HFFc6 (cell line): ENCODE measurements around the gene PTPN4. TPM values are rescaled to one million over a fixed set of nuclear protein-coding genes. Genes with fewer than 3 reads are reported as not detected.

Source experiments
- DNase-seq: peaks from one replicate; pipeline ENCODE4 v3.0.0-alpha.2; 2018
- H3K27ac Mint-ChIP-seq: 2 replicates; pipeline ENCODE4 v1.8.0; 2020; ENCODE audit warnings: mild to moderate bottlenecking, mixed read lengths
- H3K27me3 Mint-ChIP-seq: 2 replicates; pipeline ENCODE4 v1.8.0; 2021; ENCODE audit warnings: mild to moderate bottlenecking, moderate library complexity, mixed read lengths; ENCODE audit not compliant: insufficient read depth
- H3K36me3 Mint-ChIP-seq: 2 replicates; pipeline ENCODE4 v1.8.0; 2021; ENCODE audit warnings: low read depth, mixed read lengths
- H3K4me1 Mint-ChIP-seq: 2 replicates; pipeline ENCODE4 v1.8.0; 2020; ENCODE audit warnings: low read depth, mixed read lengths
- H3K4me3 Mint-ChIP-seq: 2 replicates; pipeline ENCODE4 v1.8.0; 2020; ENCODE audit warnings: mild to moderate bottlenecking, moderate library complexity, mixed read lengths
- H3K9me3 Mint-ChIP-seq: 2 replicates; pipeline ENCODE4 v1.8.0; 2020; ENCODE audit warnings: mild to moderate bottlenecking, mixed read lengths
- total RNA-seq, 6 experiments: library from RNA; stranded (reverse); fragmentation: NEBNext Ultra II Directional; extraction: Animal tissue kit (Norgen Biotek cat#: 25700); gene quantifications; 2 replicates in 1 of 6; 3 replicates in 5 of 6; pipeline ENCODE4 v1.2.3, GENCODE V29; 2021
- TF ChIP-seq, protein P1 (sequence below): fragments of 200-600 bp; sonication (generic); IDR thresholded peaks from 2 replicates; pipeline ENCODE4 v1.5.0; 2021; ENCODE audit warnings: antibody characterized with exemption, mild to moderate bottlenecking

PTPN4 gene
- total RNA-seq, 6 experiments from 2014 or later = 12.0 to 20.3 (median 14.8) TPM

DNA sequence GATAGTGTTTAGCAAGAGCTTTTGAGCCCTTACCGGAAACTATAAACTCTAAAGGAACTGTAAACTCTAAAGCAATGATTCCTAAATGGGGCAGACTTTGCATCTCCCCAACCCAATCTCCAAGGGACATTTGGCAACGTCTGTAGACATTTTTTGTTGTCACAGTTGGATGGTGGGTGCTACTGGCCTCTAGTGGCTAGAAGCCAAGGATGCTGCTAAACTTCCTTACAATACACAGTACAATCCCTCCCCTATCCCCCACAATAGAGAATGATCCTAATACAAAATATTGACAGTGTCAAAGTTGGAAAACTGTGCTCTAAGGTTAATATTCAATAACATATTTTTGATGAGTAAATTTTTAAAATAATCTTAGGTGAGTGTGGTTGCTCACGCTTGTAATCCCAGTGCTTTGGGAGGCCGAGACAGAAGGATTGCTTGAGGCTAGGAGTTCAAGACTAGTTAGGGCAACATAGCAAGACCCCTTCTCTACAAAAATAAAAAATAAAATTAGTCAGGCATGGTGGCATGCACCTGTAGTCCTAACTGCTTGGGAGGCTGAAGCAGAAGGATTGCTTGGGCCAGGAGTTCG is 66.7 kb downstream of the PTPN4 start:
- DNase-seq = peak; percentile 28
- Mint-ChIP-seq H3K27me3 (no peaks in the 10 kb centered on the region), H3K27ac (no peak overlapping the region), H3K4me1 (peaks cover 45% of the 10 kb centered on the region), H3K4me3 (no peak overlapping the region), H3K36me3 (no peaks in the 10 kb centered on the region), H3K9me3 (no peaks in the 10 kb centered on the region; the same call in 1 of the 2 replicates)
- TF ChIP-seq, protein P1, sequence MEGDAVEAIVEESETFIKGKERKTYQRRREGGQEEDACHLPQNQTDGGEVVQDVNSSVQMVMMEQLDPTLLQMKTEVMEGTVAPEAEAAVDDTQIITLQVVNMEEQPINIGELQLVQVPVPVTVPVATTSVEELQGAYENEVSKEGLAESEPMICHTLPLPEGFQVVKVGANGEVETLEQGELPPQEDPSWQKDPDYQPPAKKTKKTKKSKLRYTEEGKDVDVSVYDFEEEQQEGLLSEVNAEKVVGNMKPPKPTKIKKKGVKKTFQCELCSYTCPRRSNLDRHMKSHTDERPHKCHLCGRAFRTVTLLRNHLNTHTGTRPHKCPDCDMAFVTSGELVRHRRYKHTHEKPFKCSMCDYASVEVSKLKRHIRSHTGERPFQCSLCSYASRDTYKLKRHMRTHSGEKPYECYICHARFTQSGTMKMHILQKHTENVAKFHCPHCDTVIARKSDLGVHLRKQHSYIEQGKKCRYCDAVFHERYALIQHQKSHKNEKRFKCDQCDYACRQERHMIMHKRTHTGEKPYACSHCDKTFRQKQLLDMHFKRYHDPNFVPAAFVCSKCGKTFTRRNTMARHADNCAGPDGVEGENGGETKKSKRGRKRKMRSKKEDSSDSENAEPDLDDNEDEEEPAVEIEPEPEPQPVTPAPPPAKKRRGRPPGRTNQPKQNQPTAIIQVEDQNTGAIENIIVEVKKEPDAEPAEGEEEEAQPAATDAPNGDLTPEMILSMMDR = peak; percentile 79

- H3K27me3 Mint-ChIP-seq = no peaks in the 10 kb centered on the region
- no peak overlapping the region for H3K4me3 Mint-ChIP-seq
- H3K9me3 Mint-ChIP-seq = no peaks in the 10 kb centered on the region; the same call in 1 of the 2 replicates
- TF ChIP-seq, protein P1 = no peak
- peak; percentile 20 for DNase-seq
- peaks cover 30% of the 10 kb centered on the region for H3K4me1 Mint-ChIP-seq
- peak overlapping the region; percentile 6; the same call in 1 of the 2 replicates for H3K27ac Mint-ChIP-seq
- H3K36me3 Mint-ChIP-seq = no peaks in the 10 kb centered on the region
Measured at GRCh38 chr2:119827866-119828507, 68.3 kb downstream of the PTPN4 start.

GRCh38 chr2:119836455-119837142 is 76.9 kb downstream of the PTPN4 start:
- TF ChIP-seq, protein P1 = no peak
- H3K36me3 Mint-ChIP-seq = no peaks in the 10 kb centered on the region

DNA sequence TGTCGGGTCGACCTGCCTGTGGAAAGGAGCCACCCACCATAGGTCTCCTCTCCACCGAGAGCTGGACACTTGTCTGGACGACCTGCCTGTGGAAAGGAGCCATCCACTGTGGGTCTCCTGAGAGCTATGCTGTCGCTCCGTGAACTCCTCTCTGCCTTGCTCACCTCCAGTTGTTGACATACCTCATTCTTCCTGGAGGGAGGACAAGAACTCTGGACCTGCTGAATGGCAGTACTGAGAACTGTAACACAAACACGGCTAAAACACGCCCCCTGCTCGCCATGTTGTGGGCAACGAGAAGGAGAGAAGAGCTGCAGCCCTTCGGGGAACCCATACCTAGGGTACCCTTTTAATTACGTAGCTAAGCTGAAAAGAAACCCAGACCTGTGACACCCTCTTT is 77.6 kb downstream of the PTPN4 start:
- H3K9me3 Mint-ChIP-seq = no peaks in the 10 kb centered on the region
- no peaks in the 10 kb centered on the region for H3K36me3 Mint-ChIP-seq
- H3K27me3 Mint-ChIP-seq = no peaks in the 10 kb centered on the region; the same call in 1 of the 2 replicates
- no peak overlapping the region for H3K27ac Mint-ChIP-seq
- H3K4me3 Mint-ChIP-seq = no peak overlapping the region
- DNase-seq = no peak
- peaks cover 8% of the 10 kb centered on the region for H3K4me1 Mint-ChIP-seq
- TF ChIP-seq, protein P1 = no peak

More at GRCh38 chr2:119836455-119837142, 76.9 kb downstream of the PTPN4 start:
- DNase-seq = no peak
- Mint-ChIP-seq H3K27me3 (no peaks in the 10 kb centered on the region; the same call in 1 of the 2 replicates), H3K4me1 (peaks cover 4% of the 10 kb centered on the region), H3K27ac (no peak overlapping the region), H3K9me3 (no peaks in the 10 kb centered on the region), H3K4me3 (no peak overlapping the region)

GRCh38 chr2:119837759-119838158 is 78.0 kb downstream of the PTPN4 start:
- Mint-ChIP-seq H3K27me3 (no peaks in the 10 kb centered on the region; the same call in 1 of the 2 replicates), H3K27ac (no peak overlapping the region), H3K36me3 (no peaks in the 10 kb centered on the region), H3K4me1 (peaks cover 8% of the 10 kb centered on the region), H3K9me3 (no peaks in the 10 kb centered on the region), H3K4me3 (no peak overlapping the region)
- DNase-seq = no peak
- TF ChIP-seq, protein P1 = no peak
